NCI-H774 (cell line): ENCODE data around the gene CAPZA2.

Experiments used
- DNase-seq: peaks from one replicate; lab custom pipeline; 2025; lab: John Stamatoyannopoulos, UW

Gene CAPZA2

GRCh38 chr7:116862951-116863670, 724 bp downstream of the CAPZA2 start:
- DNase-seq: no peak

- no peak for DNase-seq
Measured at GRCh38 chr7:116863936-116864500, 1.6 kb downstream of the CAPZA2 start.

GRCh38 chr7:116871061-116871700, 8.8 kb downstream of the CAPZA2 start:
- no peak for DNase-seq

GRCh38 chr7:116872026-116872425, 9.6 kb downstream of the CAPZA2 start:
- DNase-seq: no peak

GRCh38 chr7:116873619-116874018, 11.2 kb downstream of the CAPZA2 start:
- no peak for DNase-seq

- no peak for DNase-seq
Measured at GRCh38 chr7:116876664-116877442, 14.5 kb downstream of the CAPZA2 start.

- DNase-seq: no peak
Measured at GRCh38 chr7:116877443-116878217, 15.2 kb downstream of the CAPZA2 start.

GRCh38 chr7:116884691-116885090, 22.3 kb downstream of the CAPZA2 start:
- no peak for DNase-seq

- DNase-seq: no peak
Measured at GRCh38 chr7:116885724-116886123, 23.3 kb downstream of the CAPZA2 start.

- no peak for DNase-seq
Measured at GRCh38 chr7:116886543-116887156, 24.3 kb downstream of the CAPZA2 start.

- DNase-seq: no peak
Measured at GRCh38 chr7:116888895-116889294, 26.5 kb downstream of the CAPZA2 start.

GRCh38 chr7:116895849-116896248, 33.5 kb downstream of the CAPZA2 start:
- no peak for DNase-seq

- DNase-seq: no peak
Measured at GRCh38 chr7:116897661-116898060, 35.3 kb downstream of the CAPZA2 start.

- DNase-seq: no peak
Measured at GRCh38 chr7:116899308-116899707, 36.9 kb downstream of the CAPZA2 start.

GRCh38 chr7:116901143-116901542, 38.8 kb downstream of the CAPZA2 start:
- no peak for DNase-seq

GRCh38 chr7:116902867-116903266, 40.5 kb downstream of the CAPZA2 start:
- DNase-seq: no peak

- DNase-seq: no peak
Measured at GRCh38 chr7:116906391-116906790, 44.0 kb downstream of the CAPZA2 start.

GRCh38 chr7:116910383-116910782, 48.0 kb downstream of the CAPZA2 start:
- DNase-seq: no peak

GRCh38 chr7:116911801-116912200, 49.4 kb downstream of the CAPZA2 start:
- no peak for DNase-seq

- no peak for DNase-seq
Measured at GRCh38 chr7:116912269-116912909, 50.0 kb downstream of the CAPZA2 start.

- no peak for DNase-seq
Measured at GRCh38 chr7:116918704-116919103, 56.3 kb downstream of the CAPZA2 start.
